Keratinocyte (primary cell): ENCODE data around the gene FCMR. TPM values are rescaled to one million over a fixed set of nuclear protein-coding genes. Genes with fewer than 3 reads are reported as not detected.

Experiments used
- DNase-seq: peaks from one replicate; pipeline ENCODE4 v3.0.0-alpha.2; 2011; ENCODE audit warnings: low read depth, missing footprints, low spot score
- FAIRE-seq: peaks from 2 replicates; lab custom pipeline; 2011; peaks lifted over from hg19 to GRCh38; lab: Jason Lieb, UNC
- H2AFZ ChIP-seq: 2 replicates; pipeline ENCODE4 v1.6.0; 2012; ENCODE audit warnings: low read length, control low read depth, inconsistent platforms; ENCODE audit not compliant: control insufficient read depth
- H3K27ac ChIP-seq: 2 replicates; pipeline ENCODE4 v1.5.1; 2011; ENCODE audit warnings: low read length; ENCODE audit not compliant: control insufficient read depth, insufficient read depth
- H3K27me3 ChIP-seq: 3 replicates; pipeline ENCODE4 v1.6.0; 2011; ENCODE audit warnings: low read length; ENCODE audit not compliant: control insufficient read depth, insufficient read depth; ENCODE audit errors: extremely low read depth
- H3K36me3 ChIP-seq, 2 experiments: 2 replicates in 1 of 2; 3 replicates in 1 of 2; pipeline ENCODE4 v1.5.1; 2011; ENCODE audit warnings: low read length in 2 of 2, mild to moderate bottlenecking in 1 of 2; ENCODE audit not compliant: control insufficient read depth in 2 of 2, insufficient read depth in 2 of 2; ENCODE audit errors: extremely low read depth in 1 of 2
- H3K4me1 ChIP-seq: 3 replicates; pipeline ENCODE4 v1.5.1; 2011; ENCODE audit warnings: low read length; ENCODE audit not compliant: control insufficient read depth, insufficient read depth; ENCODE audit errors: extremely low read depth
- H3K4me2 ChIP-seq: 3 replicates; pipeline ENCODE4 v1.6.0; 2011; ENCODE audit warnings: low read depth, low read length; ENCODE audit not compliant: control insufficient read depth, insufficient read depth; ENCODE audit errors: extremely low read depth
- H3K4me3 ChIP-seq, 3 experiments: fragments of 200-600 bp in 1 of 3; sonication (generic) in 1 of 3; 2 replicates in 2 of 3; 3 replicates in 1 of 3; pipeline ENCODE4 v1.5.1; 2011 to 2016; ENCODE audit warnings: low read length in 3 of 3, mild to moderate bottlenecking in 3 of 3, control low read depth in 2 of 3, inconsistent platforms in 1 of 3, low read depth in 1 of 3, mixed read lengths in 1 of 3, mixed run types in 1 of 3, moderate library complexity in 1 of 3; ENCODE audit not compliant: control insufficient read depth in 2 of 3, insufficient read depth in 2 of 3; ENCODE audit errors: extremely low read depth in 1 of 3
- H3K79me2 ChIP-seq: 2 replicates; pipeline ENCODE4 v1.6.0; 2012; ENCODE audit warnings: low read length; ENCODE audit not compliant: control insufficient read depth, insufficient read depth
- H3K9ac ChIP-seq: 3 replicates; pipeline ENCODE4 v1.6.0; 2011; ENCODE audit warnings: low read length; ENCODE audit not compliant: control insufficient read depth, insufficient read depth; ENCODE audit errors: extremely low read depth
- H3K9me1 ChIP-seq: 3 replicates; pipeline ENCODE4 v1.6.0; 2011; ENCODE audit warnings: low read length; ENCODE audit not compliant: control insufficient read depth, insufficient read depth; ENCODE audit errors: extremely low read depth
- H3K9me3 ChIP-seq: 2 replicates; pipeline ENCODE4 v1.5.1; 2012; ENCODE audit warnings: low read depth, low read length; ENCODE audit not compliant: control insufficient read depth
- H4K20me1 ChIP-seq: 3 replicates; pipeline ENCODE4 v1.6.0; 2011; ENCODE audit warnings: low read length; ENCODE audit not compliant: control insufficient read depth, insufficient read depth; ENCODE audit errors: extremely low read depth
- CTCF ChIP-seq, 3 experiments: IDR thresholded peaks in 1 of 3; conservative IDR thresholded peaks in 1 of 3; optimal IDR thresholded peaks in 1 of 3; 2 replicates in 2 of 3; 3 replicates in 1 of 3; pipeline versions ENCODE3 to v1.5.1; 2011; ENCODE audit warnings: low read length in 3 of 3, mild to moderate bottlenecking in 3 of 3, moderate library complexity in 2 of 3, control low read depth in 1 of 3, inconsistent platforms in 1 of 3; ENCODE audit not compliant: insufficient read depth in 2 of 3; ENCODE audit errors: extremely low read depth in 1 of 3
- EZH2 ChIP-seq: IDR thresholded peaks from one replicate; pipeline ENCODE4 v1.6.1; 2012; ENCODE audit warnings: inconsistent platforms, mild to moderate bottlenecking, low read length, moderate library complexity
- dilution Hi-C: fragments of 300-500 bp; cut with MboI; formaldehyde crosslinking; loops from one replicate; pipeline ENCODE4 v1.7.0; 2020; ENCODE audit warnings: low sequenced_read_pairs; ENCODE audit not compliant: extremely low pct_ligation_motif_present
- polyA plus RNA-seq, 5 experiments: library from polyadenylated mRNA; depleted of rRNA in 3 of 5; stranded (reverse) in 3 of 5; stranded (forward) in 1 of 5; unstranded in 1 of 5; fragments of >200 nt; gene quantifications; 1 replicate in 1 of 5; 2 replicates in 3 of 5; 3 replicates in 1 of 5; pipeline versions ENCODE4 v1.2.1 to v1.2.3, GENCODE V29; 2011 to 2012; ENCODE audit warnings: missing spikeins in 2 of 5, low read depth in 1 of 5, low replicate concordance in 1 of 5

FCMR gene
- polyA plus RNA-seq, 1 donor (not counting 4 experiments of a cell fraction or from before 2014, with no cell fraction given): 1.8 TPM

GRCh38 chr1:206930210-206930798 lies 8.6 kb upstream of the FCMR start:
- no peaks in the 10 kb centered on the region for H4K20me1 ChIP-seq
- no peak overlapping the region for H2AFZ ChIP-seq
- no peaks in the 10 kb centered on the region for H3K27me3 ChIP-seq
- no peaks in the 10 kb centered on the region for H3K9me3 ChIP-seq
- FAIRE-seq (no peak), DNase-seq (no peak)
- no peaks in the 10 kb centered on the region for H3K4me1 ChIP-seq
- H3K9me1 ChIP-seq: no peaks in the 10 kb centered on the region
- H3K4me3 ChIP-seq: no peak overlapping the region
- H3K4me2 ChIP-seq: no peak overlapping the region
- no peak overlapping the region for H3K9ac ChIP-seq
- no peak overlapping the region for H3K27ac ChIP-seq
- dilution Hi-C loops: no loop called here
- no peaks in the 10 kb centered on the region for H3K36me3 ChIP-seq
- H3K79me2 ChIP-seq: no peaks in the 10 kb centered on the region
- TF ChIP-seq EZH2 (no peak), CTCF (optimal IDR thresholded peaks at IDR 0.05 in 1 of 3, IDR thresholded peaks at IDR 0.05 in 1 of 3, conservative IDR thresholded peaks at IDR 0.05 in 1 of 3; ENCODE audit: extremely low read depth in 1 of 3, insufficient read depth in 2 of 3, low read length in 3 of 3) (no peak)

- H4K20me1 ChIP-seq: no peaks in the 10 kb centered on the region
- H3K27me3 ChIP-seq: no peaks in the 10 kb centered on the region
- no peak for DNase-seq
- no peak for TF ChIP-seq EZH2
- TF ChIP-seq CTCF (optimal IDR thresholded peaks at IDR 0.05 in 1 of 3, IDR thresholded peaks at IDR 0.05 in 1 of 3, conservative IDR thresholded peaks at IDR 0.05 in 1 of 3; ENCODE audit: extremely low read depth in 1 of 3, insufficient read depth in 2 of 3, low read length in 3 of 3): no peak
- H3K4me2 ChIP-seq: no peak overlapping the region
- H3K36me3 ChIP-seq: no peaks in the 10 kb centered on the region
- dilution Hi-C loops: loop anchor here (10.0 kb wide), 1 partner anchor 55 kb away; no protein-coding TSS in a partner anchor
- FAIRE-seq: no peak
- no peaks in the 10 kb centered on the region for H3K9me1 ChIP-seq
- no peak overlapping the region for H3K4me3 ChIP-seq
- no peak overlapping the region for H3K27ac ChIP-seq
- no peak overlapping the region for H2AFZ ChIP-seq
- no peaks in the 10 kb centered on the region for H3K9me3 ChIP-seq
- no peaks in the 10 kb centered on the region for H3K79me2 ChIP-seq
- no peaks in the 10 kb centered on the region for H3K4me1 ChIP-seq
- no peak overlapping the region for H3K9ac ChIP-seq
These were observed 7.8 kb upstream of the FCMR start for GRCh38 chr1:206929524-206929923.
